OCI-LY1 (cell line): ENCODE data around the gene SLC22A7.

Experiments
- H2AFZ ChIP-seq: fragments of 200-600 bp; sonication (generic), shearing (Covaris generic); 2 replicates; pipeline ENCODE4 v1.6.0; 2014; ENCODE audit warnings: antibody characterized with exemption, mild to moderate bottlenecking, low read length
- H3F3A ChIP-seq: fragments of 200-600 bp; sonication (generic), shearing (Covaris generic); 2 replicates; pipeline ENCODE4 v1.6.0; 2014; ENCODE audit warnings: mild to moderate bottlenecking, antibody characterized with exemption, low read length, moderate library complexity; ENCODE audit not compliant: insufficient read depth
- H3K27ac ChIP-seq: fragments of 200-600 bp; sonication (generic); 2 replicates; pipeline ENCODE4 v1.5.1; 2014; ENCODE audit warnings: low read length, mixed run types, mild to moderate bottlenecking, low read depth; ENCODE audit not compliant: poor library complexity, severe bottlenecking
- H3K27me3 ChIP-seq: fragments of 200-600 bp; sonication (generic); 2 replicates; pipeline ENCODE4 v1.6.0; 2014; ENCODE audit warnings: antibody characterized with exemption, mild to moderate bottlenecking, low read length, moderate library complexity; ENCODE audit not compliant: insufficient read depth
- H3K36me3 ChIP-seq: fragments of 200-600 bp; sonication (generic); 2 replicates; pipeline ENCODE4 v1.6.1; 2014; ENCODE audit warnings: mild to moderate bottlenecking, antibody characterized with exemption, low read length, moderate library complexity, mixed read lengths; ENCODE audit not compliant: insufficient read depth
- H3K4me1 ChIP-seq: fragments of 200-600 bp; sonication (generic); 2 replicates; pipeline ENCODE4 v1.5.1; 2014; ENCODE audit warnings: mild to moderate bottlenecking, low read length, moderate library complexity; ENCODE audit not compliant: insufficient read depth, severe bottlenecking
- H3K4me2 ChIP-seq: fragments of 200-600 bp; sonication (generic), shearing (Covaris generic); 2 replicates; pipeline ENCODE4 v1.6.1; 2014; ENCODE audit warnings: low read length
- H3K4me3 ChIP-seq: fragments of 200-600 bp; sonication (generic); 2 replicates; pipeline ENCODE4 v1.5.1; 2014; ENCODE audit warnings: low read length, low read depth, mild to moderate bottlenecking, mixed read lengths; ENCODE audit not compliant: poor library complexity, severe bottlenecking
- H3K79me2 ChIP-seq: fragments of 200-600 bp; shearing (Covaris generic); 2 replicates; pipeline ENCODE4 v1.6.1; 2016; ENCODE audit warnings: mixed run types, low read length, mixed read lengths; ENCODE audit not compliant: insufficient read depth
- H3K9ac ChIP-seq: fragments of 200-600 bp; sonication (generic), shearing (Covaris generic); 2 replicates; pipeline ENCODE4 v1.6.1; 2014; ENCODE audit warnings: mild to moderate bottlenecking, low read length, mixed read lengths
- H3K9me2 ChIP-seq: fragments of 200-600 bp; sonication (generic), shearing (Covaris generic); 2 replicates; pipeline ENCODE4 v1.6.1; 2014; ENCODE audit warnings: low read depth, mild to moderate bottlenecking, low read length, mixed read lengths
- H3K9me3 ChIP-seq: fragments of 200-600 bp; shearing (Covaris generic); 2 replicates; pipeline ENCODE4 v1.6.1; 2014; ENCODE audit warnings: low read length, mixed read lengths
- H4K20me1 ChIP-seq: fragments of 200-600 bp; sonication (generic), shearing (Covaris generic); 2 replicates; pipeline ENCODE4 v1.6.0; 2016; ENCODE audit warnings: mild to moderate bottlenecking, low read length; ENCODE audit not compliant: insufficient read depth
- CTCF ChIP-seq: fragments of 200-600 bp; sonication (generic), shearing (Covaris generic); IDR thresholded peaks from 2 replicates; pipeline ENCODE4 v1.5.1; 2017; ENCODE audit warnings: mild to moderate bottlenecking, antibody characterized with exemption, low read length, moderate library complexity, mixed read lengths
- EZH2 ChIP-seq: fragments of 200-600 bp; sonication (generic), shearing (Covaris generic); IDR thresholded peaks from 2 replicates; pipeline ENCODE4 v1.8.0; 2017; ENCODE audit warnings: borderline replicate concordance, mixed run types, mild to moderate bottlenecking, antibody characterized with exemption, low read length, moderate library complexity, mixed read lengths

The SLC22A7 gene

GRCh38 chr6:43294536-43294935 lies 3.5 kb upstream of the SLC22A7 start:
- H3K4me1 ChIP-seq: no peaks in the 10 kb centered on the region
- no peak for TF ChIP-seq EZH2
- TF ChIP-seq CTCF: no peak
- H4K20me1 ChIP-seq: no peaks in the 10 kb centered on the region
- H3K27ac ChIP-seq: no peak overlapping the region
- no peak overlapping the region for H3K4me2 ChIP-seq
- no peaks in the 10 kb centered on the region for H3K9me3 ChIP-seq
- H3K79me2 ChIP-seq: no peaks in the 10 kb centered on the region
- no peak overlapping the region for H2AFZ ChIP-seq
- H3K4me3 ChIP-seq: no peak overlapping the region
- no peaks in the 10 kb centered on the region for H3K36me3 ChIP-seq
- no peaks in the 10 kb centered on the region for H3K9me2 ChIP-seq
- no peaks in the 10 kb centered on the region for H3K27me3 ChIP-seq
- H3K9ac ChIP-seq: no peak overlapping the region
- H3F3A ChIP-seq: no peaks in the 10 kb centered on the region

GRCh38 chr6:43295456-43295855 lies 2.6 kb upstream of the SLC22A7 start:
- Histone ChIP-seq H3K27me3 (0 out of 2 replicates have a peak, but pooled peaks cover 5% of the 10 kb centered on the region), H3K9me3 (no peaks in the 10 kb centered on the region), H3K4me3 (no peak overlapping the region), H3K9me2 (no peaks in the 10 kb centered on the region), H2AFZ (no peak overlapping the region), H3K4me1 (no peaks in the 10 kb centered on the region), H3K4me2 (no peak overlapping the region), H4K20me1 (no peaks in the 10 kb centered on the region), H3K9ac (no peak overlapping the region), H3K36me3 (no peaks in the 10 kb centered on the region), H3F3A (no peaks in the 10 kb centered on the region), H3K27ac (no peak overlapping the region), H3K79me2 (no peaks in the 10 kb centered on the region)
- TF ChIP-seq CTCF: no peak
- TF ChIP-seq EZH2: no peak

- no peaks in the 10 kb centered on the region for H4K20me1 ChIP-seq
- no peaks in the 10 kb centered on the region for H3K9me2 ChIP-seq
- no peaks in the 10 kb centered on the region for H3F3A ChIP-seq
- no peak for TF ChIP-seq CTCF
- TF ChIP-seq EZH2: no peak
- H3K4me2 ChIP-seq: no peak overlapping the region
- 0 out of 2 replicates have a peak, but pooled peaks cover 5% of the 10 kb centered on the region for H3K27me3 ChIP-seq
- H3K79me2 ChIP-seq: no peaks in the 10 kb centered on the region
- no peak overlapping the region for H2AFZ ChIP-seq
- H3K9me3 ChIP-seq: no peaks in the 10 kb centered on the region
- no peak overlapping the region for H3K4me3 ChIP-seq
- no peaks in the 10 kb centered on the region for H3K4me1 ChIP-seq
- H3K9ac ChIP-seq: no peak overlapping the region
- H3K36me3 ChIP-seq: no peaks in the 10 kb centered on the region
- no peak overlapping the region for H3K27ac ChIP-seq
Measured at GRCh38 chr6:43296780-43297497, 1.1 kb upstream of the SLC22A7 start.
